Rectal smooth muscle tissue (tissue), 1 donor: ENCODE results near the gene CCDC181.

Source experiments
- H3K27ac ChIP-seq: one replicate; pipeline ENCODE4 v1.7.0; 2013; ENCODE audit warnings: low read depth, low read length, inconsistent platforms
- H3K27me3 ChIP-seq: one replicate; pipeline ENCODE4 v1.7.0; 2013; ENCODE audit warnings: low read length; ENCODE audit not compliant: control insufficient read depth, insufficient read depth
- H3K36me3 ChIP-seq: one replicate; pipeline ENCODE4 v1.7.0; 2013; ENCODE audit warnings: low read length; ENCODE audit not compliant: control insufficient read depth, insufficient read depth
- H3K4me1 ChIP-seq: one replicate; pipeline ENCODE4 v1.7.0; 2013; ENCODE audit warnings: low read length; ENCODE audit not compliant: control insufficient read depth, insufficient read depth
- H3K4me3 ChIP-seq: one replicate; pipeline ENCODE4 v1.7.0; 2013; ENCODE audit warnings: low read length
- H3K9ac ChIP-seq: one replicate; pipeline ENCODE4 v1.7.0; 2013; ENCODE audit warnings: low read length

Gene CCDC181

DNA sequence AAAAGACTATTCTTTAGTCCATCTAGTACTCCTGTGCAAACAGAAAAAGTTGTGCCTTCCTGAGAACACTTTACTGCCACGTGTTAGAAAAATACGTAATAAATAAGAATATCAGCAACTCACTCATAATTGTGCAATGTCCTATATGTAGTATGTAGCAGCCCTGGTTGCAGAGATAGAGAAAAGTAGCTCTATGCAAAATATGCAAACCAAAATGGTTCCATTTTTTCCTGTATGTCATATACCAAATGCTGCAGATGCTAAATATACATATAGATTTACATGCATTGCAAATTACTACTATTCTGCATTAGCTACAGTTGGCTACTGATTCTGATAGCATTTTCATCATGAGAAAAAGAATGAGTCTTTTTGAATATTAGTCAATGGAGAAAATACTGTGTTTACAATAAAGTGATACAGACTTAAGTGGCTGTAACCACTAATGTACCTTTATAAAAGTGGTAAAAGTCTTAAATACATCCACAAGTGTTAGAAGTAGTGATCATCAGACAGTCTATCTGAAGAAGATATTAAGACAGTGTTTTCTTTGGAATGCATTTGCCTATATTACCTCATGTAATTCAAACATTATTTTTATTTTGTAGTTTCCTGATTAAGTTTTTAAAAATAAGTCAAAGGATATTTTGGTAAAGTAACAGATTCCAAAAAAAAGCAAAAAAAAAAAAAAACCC is 79.4 kb downstream of the CCDC181 start:
- Histone ChIP-seq H3K36me3 (no peaks in the 10 kb centered on the region), H3K4me1 (no peaks in the 10 kb centered on the region), H3K9ac (no peak overlapping the region), H3K4me3 (no peak overlapping the region), H3K27me3 (no peaks in the 10 kb centered on the region), H3K27ac (no peak overlapping the region)

DNA sequence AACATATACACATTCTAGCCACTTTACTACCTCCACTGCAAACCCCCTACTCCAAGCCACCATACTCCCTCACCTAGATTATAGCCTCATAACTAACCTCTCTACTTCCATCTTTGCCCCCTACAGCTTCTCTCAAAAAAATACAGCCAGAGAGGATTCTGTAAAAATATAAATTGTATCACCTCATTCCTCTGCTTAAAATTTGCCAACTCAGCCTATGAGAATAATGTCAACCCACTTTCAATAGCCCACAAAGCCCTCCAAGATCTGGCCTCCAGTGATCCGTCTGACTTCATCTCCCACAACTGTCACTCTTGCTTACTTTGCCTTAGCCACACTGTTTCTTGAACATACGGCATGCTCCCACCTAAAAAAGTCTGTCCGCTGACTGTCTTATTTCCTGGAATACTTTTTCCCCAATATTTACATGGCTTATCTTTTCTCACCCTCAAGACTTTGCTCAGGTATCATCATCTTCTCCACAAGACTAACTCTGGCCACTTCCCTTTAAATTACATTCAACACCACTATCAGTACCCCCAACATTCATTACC is 81.2 kb downstream of the CCDC181 start:
- Histone ChIP-seq H3K36me3 (no peaks in the 10 kb centered on the region), H3K4me1 (no peaks in the 10 kb centered on the region), H3K27ac (no peak overlapping the region), H3K9ac (no peak overlapping the region), H3K4me3 (no peak overlapping the region), H3K27me3 (no peaks in the 10 kb centered on the region)

DNA sequence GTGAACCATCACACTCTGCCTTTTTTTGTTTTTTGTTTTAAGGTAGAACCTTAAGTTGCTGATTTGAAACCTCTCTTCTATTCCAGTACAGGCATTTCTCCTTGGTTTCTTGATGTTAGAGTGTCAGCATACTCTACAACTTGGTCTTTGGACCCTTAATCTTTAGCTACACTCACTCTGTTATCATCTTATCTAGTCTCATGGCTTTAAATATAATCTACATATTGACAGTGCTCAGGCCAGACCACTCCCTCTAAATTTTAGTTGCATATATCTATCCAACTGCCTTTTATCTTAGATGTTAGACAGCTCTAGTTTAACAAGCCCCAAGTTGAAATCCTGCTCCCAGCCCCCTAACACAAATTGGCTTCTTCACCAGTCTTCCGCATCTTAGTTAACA is 81.8 kb downstream of the CCDC181 start:
- no peaks in the 10 kb centered on the region for H3K27me3 ChIP-seq
- H3K4me3 ChIP-seq, result no peak overlapping the region
- no peak overlapping the region for H3K9ac ChIP-seq
- H3K4me1 ChIP-seq, result no peaks in the 10 kb centered on the region
- H3K36me3 ChIP-seq, result no peaks in the 10 kb centered on the region
- no peak overlapping the region for H3K27ac ChIP-seq
